Mesenchymal stem cell (in vitro differentiated cells and primary cell): ENCODE measurements around the gene ENGASE.

Source experiments
- DNase-seq: peaks from one replicate; pipeline ENCODE4 v3.0.0-alpha.2; 2013
- H2AFZ ChIP-seq: one replicate; pipeline ENCODE4 v1.6.1; 2013; ENCODE audit warnings: low read depth, mild to moderate bottlenecking, control low read depth, inconsistent platforms, low read length, moderate library complexity
- H2AK5ac ChIP-seq: 2 replicates; pipeline ENCODE4 v1.6.1; 2013; ENCODE audit warnings: low read length, moderate library complexity, mild to moderate bottlenecking, inconsistent platforms; ENCODE audit not compliant: severe bottlenecking
- H2BK120ac ChIP-seq: one replicate; pipeline ENCODE4 v1.6.1; 2013; ENCODE audit warnings: low read depth, mild to moderate bottlenecking, inconsistent platforms, low read length, moderate library complexity
- H2BK12ac ChIP-seq, 2 experiments: one replicate each; pipeline ENCODE4 v1.6.1; 2013; ENCODE audit warnings: inconsistent platforms in 2 of 2, low read length in 2 of 2, mild to moderate bottlenecking in 2 of 2, moderate library complexity in 2 of 2, control low read depth in 1 of 2
- H2BK15ac ChIP-seq: one replicate; pipeline ENCODE4 v1.6.1; 2013; ENCODE audit warnings: mild to moderate bottlenecking, low read depth, inconsistent platforms; ENCODE audit not compliant: poor library complexity, severe bottlenecking
- H2BK5ac ChIP-seq: 2 replicates; pipeline ENCODE4 v1.6.1; 2013; ENCODE audit warnings: low read depth, mild to moderate bottlenecking, low read length, control low read depth, inconsistent platforms; ENCODE audit not compliant: poor library complexity, severe bottlenecking
- H3K14ac ChIP-seq, 2 experiments: one replicate each; pipeline ENCODE4 v1.6.1; 2013; ENCODE audit warnings: inconsistent platforms in 2 of 2, low read length in 2 of 2, control low read depth in 1 of 2, mild to moderate bottlenecking in 1 of 2, moderate library complexity in 1 of 2
- H3K18ac ChIP-seq, 2 experiments: one replicate each; pipeline ENCODE4 v1.6.1; 2013; ENCODE audit warnings: inconsistent platforms in 2 of 2, low read length in 2 of 2, control low read depth in 1 of 2, low read depth in 1 of 2, mild to moderate bottlenecking in 1 of 2
- H3K23ac ChIP-seq, 2 experiments: one replicate each; pipeline ENCODE4 v1.6.1; 2013; ENCODE audit warnings: inconsistent platforms in 2 of 2, low read length in 2 of 2, mild to moderate bottlenecking in 2 of 2, moderate library complexity in 2 of 2, control low read depth in 1 of 2
- H3K27ac ChIP-seq: 2 replicates; pipeline ENCODE4 v1.5.1; 2013; ENCODE audit warnings: mild to moderate bottlenecking, moderate library complexity, low read length, control low read depth, inconsistent platforms; ENCODE audit not compliant: poor library complexity, severe bottlenecking
- H3K27me3 ChIP-seq, 2 experiments: 2 replicates each; pipeline versions ENCODE4 v1.6.1 to v1.7.0; 2013; ENCODE audit warnings: low read length in 2 of 2, mild to moderate bottlenecking in 2 of 2, moderate library complexity in 2 of 2, control low read depth in 1 of 2, inconsistent platforms in 1 of 2; ENCODE audit not compliant: control insufficient read depth in 1 of 2, insufficient read depth in 1 of 2
- H3K36me3 ChIP-seq, 2 experiments: 2 replicates each; pipeline versions ENCODE4 v1.6.1 to v1.7.0; 2013; ENCODE audit warnings: low read length in 2 of 2, control low read depth in 1 of 2, inconsistent platforms in 1 of 2, low read depth in 1 of 2, mild to moderate bottlenecking in 1 of 2; ENCODE audit not compliant: insufficient read depth in 2 of 2, control insufficient read depth in 1 of 2
- H3K4ac ChIP-seq, 2 experiments: one replicate each; pipeline ENCODE4 v1.6.1; 2013; ENCODE audit warnings: inconsistent platforms in 2 of 2, low read length in 2 of 2, mild to moderate bottlenecking in 2 of 2, moderate library complexity in 2 of 2, control low read depth in 1 of 2, low read depth in 1 of 2
- H3K4me1 ChIP-seq: 2 replicates; pipeline ENCODE4 v1.6.1; 2013; ENCODE audit warnings: low read depth, low read length, control low read depth; ENCODE audit not compliant: control insufficient read depth, insufficient read depth
- H3K4me2 ChIP-seq: 2 replicates; pipeline ENCODE4 v1.6.1; 2013; ENCODE audit warnings: low read length, mild to moderate bottlenecking, inconsistent platforms; ENCODE audit not compliant: poor library complexity, severe bottlenecking
- H3K4me3 ChIP-seq, 2 experiments: 2 replicates each; pipeline versions ENCODE4 v1.5.1 to v1.7.0; 2013; ENCODE audit warnings: low read length in 2 of 2, mild to moderate bottlenecking in 2 of 2, control low read depth in 1 of 2, low read depth in 1 of 2; ENCODE audit not compliant: insufficient read depth in 1 of 2
- H3K79me1 ChIP-seq: replicated peaks from 2 replicates; pipeline ENCODE4 v1.6.1; 2013; ENCODE audit warnings: mild to moderate bottlenecking, control low read depth, low read length, inconsistent platforms; ENCODE audit not compliant: poor library complexity, severe bottlenecking
- H3K9ac ChIP-seq: 2 replicates; pipeline ENCODE4 v1.7.0; 2013; ENCODE audit warnings: mild to moderate bottlenecking, low read length, moderate library complexity
- H3K9me3 ChIP-seq: 2 replicates; pipeline ENCODE4 v1.7.0; 2013; ENCODE audit warnings: mild to moderate bottlenecking, low read length; ENCODE audit not compliant: control insufficient read depth
- H4K8ac ChIP-seq: one replicate; pipeline ENCODE4 v1.6.1; 2013; ENCODE audit warnings: inconsistent platforms, mild to moderate bottlenecking, low read length, moderate library complexity
- H4K91ac ChIP-seq: one replicate; pipeline ENCODE4 v1.6.1; 2013; ENCODE audit warnings: mild to moderate bottlenecking, low read length, inconsistent platforms
- WGBS: methylation state at CpG from one replicate; pipeline ENCODE4 v1.1.7; 2013; ENCODE audit warnings: mixed read lengths; 5-methylcytosine and 5-hydroxymethylcytosine counted together

The ENGASE gene

DNA sequence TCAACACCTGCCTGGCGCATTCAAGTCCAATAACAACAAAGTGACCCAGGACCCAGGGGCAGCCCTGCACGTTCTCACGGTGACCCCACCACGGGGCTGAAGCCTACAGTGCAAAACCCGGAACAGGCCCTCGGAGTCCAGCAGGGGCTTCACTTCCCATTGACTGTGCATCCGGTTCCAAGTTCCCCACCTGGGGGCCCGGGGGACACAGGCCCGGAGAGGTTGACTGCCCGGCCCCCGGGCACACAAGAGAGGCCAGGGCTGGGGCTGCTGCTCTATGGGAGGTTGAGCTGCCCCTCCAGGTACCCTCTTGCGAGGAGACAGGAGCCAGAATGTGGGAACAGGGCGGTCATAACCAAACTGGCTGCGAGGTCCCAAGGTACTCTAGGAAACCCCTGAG lies 31.3 kb downstream of the ENGASE start:
- Histone ChIP-seq H4K91ac (no peak overlapping the region), H3K9ac (no peak overlapping the region), H3K18ac (no peak overlapping the region), H2BK120ac (no peak overlapping the region), H3K4me2 (no peak overlapping the region), H2AFZ (no peak overlapping the region), H2BK12ac (no peak overlapping the region), H3K4ac (no peak overlapping the region), H3K9me3 (no peaks in the 10 kb centered on the region), H4K8ac (no peak overlapping the region), H3K27ac (no peak overlapping the region), H3K4me1 (no peaks in the 10 kb centered on the region), H2BK5ac (no peak overlapping the region), H3K4me3 (no peak overlapping the region), H3K79me1 (no peaks in the 10 kb centered on the region), H2AK5ac (no peak overlapping the region), H3K23ac (no peak overlapping the region), H3K27me3 (peaks cover 4 to 74% of the 10 kb centered on the region in 2 experiments), H3K36me3 (no peaks in the 10 kb centered on the region), H3K14ac (no peak overlapping the region), H2BK15ac (no peak overlapping the region)
- no peak for DNase-seq
- WGBS, result 91% methylated on average over 14 of the region's 14 CpGs

DNA sequence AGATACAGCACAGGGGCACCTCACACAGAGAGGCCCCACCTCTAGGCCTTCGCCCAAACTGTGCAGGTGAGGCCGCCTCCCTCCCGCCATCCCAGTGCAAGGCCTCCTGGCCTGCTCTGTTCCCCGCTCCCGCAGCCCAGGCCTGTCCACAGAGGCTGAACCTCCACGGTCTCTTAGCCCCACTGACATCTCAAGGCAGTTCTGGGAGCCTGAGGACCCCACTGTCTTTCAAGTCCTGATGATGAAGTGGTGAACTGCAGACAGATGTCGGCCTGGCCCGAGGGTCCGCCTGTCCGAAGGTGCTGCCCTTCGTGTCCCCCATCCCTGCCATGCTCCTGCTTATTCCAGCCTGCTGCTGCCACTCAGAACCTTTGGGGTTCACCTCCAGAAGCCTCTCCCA lies 32.3 kb downstream of the ENGASE start:
- H3K79me1 ChIP-seq, result no peaks in the 10 kb centered on the region
- no peak overlapping the region for H4K8ac ChIP-seq
- no peak overlapping the region for H4K91ac ChIP-seq
- no peak for DNase-seq
- H2BK15ac ChIP-seq, result no peak overlapping the region
- no peaks in the 10 kb centered on the region for H3K9me3 ChIP-seq
- H3K4ac ChIP-seq, result no peak overlapping the region
- no peak overlapping the region for H3K18ac ChIP-seq
- H3K4me2 ChIP-seq, result no peak overlapping the region
- no peak overlapping the region for H2BK12ac ChIP-seq
- no peak overlapping the region for H2AFZ ChIP-seq
- H3K36me3 ChIP-seq, result no peaks in the 10 kb centered on the region
- H3K23ac ChIP-seq, result no peak overlapping the region
- H3K27ac ChIP-seq, result no peak overlapping the region
- no peaks in the 10 kb centered on the region for H3K4me1 ChIP-seq
- WGBS, result 80% methylated on average over 11 of the region's 11 CpGs
- H3K14ac ChIP-seq, result no peak overlapping the region
- H3K9ac ChIP-seq, result no peak overlapping the region
- no peak overlapping the region for H2AK5ac ChIP-seq
- H2BK120ac ChIP-seq, result no peak overlapping the region
- H3K27me3 ChIP-seq, result peaks cover 0 to 69% of the 10 kb centered on the region in 2 experiments
- no peak overlapping the region for H2BK5ac ChIP-seq
- peak overlapping the region in 1 of 2 experiments; percentile 3 for H3K4me3 ChIP-seq

- H3K79me1 ChIP-seq, result no peaks in the 10 kb centered on the region
- H2BK120ac ChIP-seq, result no peak overlapping the region
- no peak overlapping the region for H3K23ac ChIP-seq
- H4K91ac ChIP-seq, result peak overlapping the region; percentile 29
- H3K4ac ChIP-seq, result no peak overlapping the region
- WGBS, result 88% methylated on average over 25 of the region's 25 CpGs
- H3K36me3 ChIP-seq, result no peaks in the 10 kb centered on the region
- no peak overlapping the region for H3K18ac ChIP-seq
- H3K4me3 ChIP-seq, result no peak overlapping the region
- no peak overlapping the region for H2BK12ac ChIP-seq
- peaks cover 0 to 66% of the 10 kb centered on the region in 2 experiments for H3K27me3 ChIP-seq
- H2AFZ ChIP-seq, result no peak overlapping the region
- no peak overlapping the region for H4K8ac ChIP-seq
- no peak overlapping the region for H2AK5ac ChIP-seq
- no peaks in the 10 kb centered on the region for H3K9me3 ChIP-seq
- no peak overlapping the region for H3K27ac ChIP-seq
- H3K14ac ChIP-seq, result no peak overlapping the region
- no peaks in the 10 kb centered on the region for H3K4me1 ChIP-seq
- H2BK15ac ChIP-seq, result no peak overlapping the region
- H3K4me2 ChIP-seq, result no peak overlapping the region
- H2BK5ac ChIP-seq, result no peak overlapping the region
- no peak for DNase-seq
- H3K9ac ChIP-seq, result no peak overlapping the region
Observed at GRCh38 chr17:79107499-79108231, 33.0 kb downstream of the ENGASE start.

GRCh38 chr17:79108232-79108850 lies 33.7 kb downstream of the ENGASE start:
- Histone ChIP-seq H3K27ac (no peak overlapping the region), H3K4me3 (no peak overlapping the region), H4K91ac (peak overlapping the region; percentile 29), H3K79me1 (no peaks in the 10 kb centered on the region), H2BK12ac (no peak overlapping the region), H3K23ac (no peak overlapping the region), H3K9ac (no peak overlapping the region), H3K4me1 (no peaks in the 10 kb centered on the region), H3K14ac (no peak overlapping the region), H2BK5ac (no peak overlapping the region), H3K4ac (no peak overlapping the region), H3K4me2 (no peak overlapping the region), H3K18ac (no peak overlapping the region), H2BK15ac (no peak overlapping the region), H4K8ac (no peak overlapping the region), H2BK120ac (no peak overlapping the region), H3K27me3 (peaks cover 1 to 63% of the 10 kb centered on the region in 2 experiments), H2AK5ac (no peak overlapping the region), H2AFZ (no peak overlapping the region), H3K36me3 (no peaks in the 10 kb centered on the region), H3K9me3 (no peaks in the 10 kb centered on the region)
- 89% methylated on average over 26 of the region's 26 CpGs for WGBS
- no peak for DNase-seq
